WTC11 (cell line): Measurements from ENCODE around the gene ARHGAP45.

ENCODE experiments used
- IRF2 ChIP-seq: sonication (generic); formaldehyde crosslinking; IDR thresholded peaks from 2 replicates; pipeline ENCODE4 v1.8.0; 2022; ENCODE audit warnings: low read depth, missing genetic modification reagents, borderline replicate concordance
- MXD4 ChIP-seq: fragments of 250-450 bp; sonication (Bioruptor Pico); IDR thresholded peaks from 2 replicates; pipeline ENCODE4 v1.8.0; 2021; ENCODE audit warnings: mild to moderate bottlenecking, moderate library complexity, borderline replicate concordance
- SOX15 ChIP-seq: fragments of 250-450 bp; sonication (Bioruptor Pico); IDR thresholded peaks from 2 replicates; pipeline ENCODE4 v1.9.0; 2021; ENCODE audit warnings: mild to moderate bottlenecking
- ZNF121 ChIP-seq: sonication (generic); formaldehyde crosslinking; IDR thresholded peaks from 2 replicates; pipeline ENCODE4 v1.8.0; 2023; ENCODE audit warnings: missing genetic modification reagents
- TF ChIP-seq, protein P1 (sequence below): fragments of 200-600 bp; IDR thresholded peaks from 2 replicates; pipeline ENCODE4 v1.8.0; 2022; ENCODE audit warnings: antibody characterized with exemption
- TF ChIP-seq, protein P2 (sequence below): sonication (generic); formaldehyde crosslinking; conservative IDR thresholded peaks from 2 replicates; pipeline ENCODE4 v1.8.1; 2023; ENCODE audit warnings: mild to moderate bottlenecking, low read depth, missing genetic modification reagents, moderate library complexity
- TF ChIP-seq, protein P3 (sequence below): sonication (generic); formaldehyde crosslinking; IDR thresholded peaks from 2 replicates; pipeline ENCODE4 v1.8.1; 2022; ENCODE audit warnings: mild to moderate bottlenecking, missing genetic modification reagents, moderate library complexity, borderline replicate concordance

DNA sequence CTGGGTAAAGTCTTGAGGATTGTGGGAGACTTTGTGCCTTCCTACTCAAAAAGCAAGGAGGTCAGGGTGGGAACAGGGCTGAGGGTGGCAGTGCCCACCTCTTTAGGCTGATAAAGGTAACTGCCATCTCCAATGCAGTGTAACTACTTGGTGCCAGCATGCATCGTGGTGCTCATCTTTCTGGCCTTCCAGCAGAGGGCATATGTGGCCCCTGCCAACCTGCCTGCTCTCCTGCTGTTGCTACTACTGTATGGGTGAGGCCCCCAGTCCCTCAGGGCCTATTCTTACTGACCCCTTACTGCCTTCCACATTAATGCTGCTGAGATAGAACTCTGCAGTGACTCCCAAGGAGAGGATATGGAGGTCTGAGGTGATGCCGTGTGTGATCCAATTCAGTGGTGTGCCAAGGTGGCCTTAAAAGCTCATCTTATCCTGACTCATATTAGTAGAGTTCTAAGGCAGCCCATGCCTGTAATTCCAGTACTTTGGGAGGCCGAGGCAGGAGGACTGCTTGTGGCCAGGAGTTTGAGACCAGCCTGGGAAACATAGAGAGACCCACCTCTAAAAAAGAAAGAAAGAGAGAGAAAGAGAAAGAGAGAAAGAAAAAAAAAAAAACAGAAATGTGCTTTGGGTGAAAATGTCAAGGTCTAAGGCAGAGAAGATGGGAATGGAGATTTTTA, 9.7 kb upstream of the ARHGAP45 start:
- TF ChIP-seq, protein P1, sequence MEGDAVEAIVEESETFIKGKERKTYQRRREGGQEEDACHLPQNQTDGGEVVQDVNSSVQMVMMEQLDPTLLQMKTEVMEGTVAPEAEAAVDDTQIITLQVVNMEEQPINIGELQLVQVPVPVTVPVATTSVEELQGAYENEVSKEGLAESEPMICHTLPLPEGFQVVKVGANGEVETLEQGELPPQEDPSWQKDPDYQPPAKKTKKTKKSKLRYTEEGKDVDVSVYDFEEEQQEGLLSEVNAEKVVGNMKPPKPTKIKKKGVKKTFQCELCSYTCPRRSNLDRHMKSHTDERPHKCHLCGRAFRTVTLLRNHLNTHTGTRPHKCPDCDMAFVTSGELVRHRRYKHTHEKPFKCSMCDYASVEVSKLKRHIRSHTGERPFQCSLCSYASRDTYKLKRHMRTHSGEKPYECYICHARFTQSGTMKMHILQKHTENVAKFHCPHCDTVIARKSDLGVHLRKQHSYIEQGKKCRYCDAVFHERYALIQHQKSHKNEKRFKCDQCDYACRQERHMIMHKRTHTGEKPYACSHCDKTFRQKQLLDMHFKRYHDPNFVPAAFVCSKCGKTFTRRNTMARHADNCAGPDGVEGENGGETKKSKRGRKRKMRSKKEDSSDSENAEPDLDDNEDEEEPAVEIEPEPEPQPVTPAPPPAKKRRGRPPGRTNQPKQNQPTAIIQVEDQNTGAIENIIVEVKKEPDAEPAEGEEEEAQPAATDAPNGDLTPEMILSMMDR = no peak
- TF ChIP-seq, protein P2, sequence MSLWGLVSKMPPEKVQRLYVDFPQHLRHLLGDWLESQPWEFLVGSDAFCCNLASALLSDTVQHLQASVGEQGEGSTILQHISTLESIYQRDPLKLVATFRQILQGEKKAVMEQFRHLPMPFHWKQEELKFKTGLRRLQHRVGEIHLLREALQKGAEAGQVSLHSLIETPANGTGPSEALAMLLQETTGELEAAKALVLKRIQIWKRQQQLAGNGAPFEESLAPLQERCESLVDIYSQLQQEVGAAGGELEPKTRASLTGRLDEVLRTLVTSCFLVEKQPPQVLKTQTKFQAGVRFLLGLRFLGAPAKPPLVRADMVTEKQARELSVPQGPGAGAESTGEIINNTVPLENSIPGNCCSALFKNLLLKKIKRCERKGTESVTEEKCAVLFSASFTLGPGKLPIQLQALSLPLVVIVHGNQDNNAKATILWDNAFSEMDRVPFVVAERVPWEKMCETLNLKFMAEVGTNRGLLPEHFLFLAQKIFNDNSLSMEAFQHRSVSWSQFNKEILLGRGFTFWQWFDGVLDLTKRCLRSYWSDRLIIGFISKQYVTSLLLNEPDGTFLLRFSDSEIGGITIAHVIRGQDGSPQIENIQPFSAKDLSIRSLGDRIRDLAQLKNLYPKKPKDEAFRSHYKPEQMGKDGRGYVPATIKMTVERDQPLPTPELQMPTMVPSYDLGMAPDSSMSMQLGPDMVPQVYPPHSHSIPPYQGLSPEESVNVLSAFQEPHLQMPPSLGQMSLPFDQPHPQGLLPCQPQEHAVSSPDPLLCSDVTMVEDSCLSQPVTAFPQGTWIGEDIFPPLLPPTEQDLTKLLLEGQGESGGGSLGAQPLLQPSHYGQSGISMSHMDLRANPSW (CRISPR knock-in tag) = no peak
- TF ChIP-seq ZNF121 (CRISPR knock-in tag) = no peak
- no peak for TF ChIP-seq SOX15 (CRISPR knock-in tag)
- TF ChIP-seq, protein P3, sequence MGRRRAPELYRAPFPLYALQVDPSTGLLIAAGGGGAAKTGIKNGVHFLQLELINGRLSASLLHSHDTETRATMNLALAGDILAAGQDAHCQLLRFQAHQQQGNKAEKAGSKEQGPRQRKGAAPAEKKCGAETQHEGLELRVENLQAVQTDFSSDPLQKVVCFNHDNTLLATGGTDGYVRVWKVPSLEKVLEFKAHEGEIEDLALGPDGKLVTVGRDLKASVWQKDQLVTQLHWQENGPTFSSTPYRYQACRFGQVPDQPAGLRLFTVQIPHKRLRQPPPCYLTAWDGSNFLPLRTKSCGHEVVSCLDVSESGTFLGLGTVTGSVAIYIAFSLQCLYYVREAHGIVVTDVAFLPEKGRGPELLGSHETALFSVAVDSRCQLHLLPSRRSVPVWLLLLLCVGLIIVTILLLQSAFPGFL = no peak
- TF ChIP-seq IRF2 = no peak
- no peak for TF ChIP-seq MXD4
